Cardiac muscle cell (in vitro differentiated cells and primary cell): ENCODE data around the gene ARFIP1. TPM values are rescaled to one million over a fixed set of nuclear protein-coding genes. Genes with fewer than 3 reads are reported as not detected.

ENCODE experiments used
- DNase-seq, 2 donors: peaks; one replicate each; pipeline versions ENCODE4 v3.0.0 to v3.0.0-alpha.2; 2010 to 2017; ENCODE audit warnings: low read depth in 1 of 2, low spot score in 1 of 2
- H3K27ac ChIP-seq: fragments of 200-600 bp; sonication (generic); 2 replicates; pipeline ENCODE4 v1.5.1; 2016
- H3K27me3 ChIP-seq: fragments of 200-600 bp; sonication (generic); 2 replicates; pipeline ENCODE4 v1.6.0; 2016; ENCODE audit warnings: control low read depth
- H3K36me3 ChIP-seq: fragments of 200-600 bp; sonication (generic); 2 replicates; pipeline ENCODE4 v1.5.1; 2016; ENCODE audit warnings: control low read depth
- H3K4me1 ChIP-seq: fragments of 200-600 bp; sonication (generic); 2 replicates; pipeline ENCODE4 v1.8.1; 2017; ENCODE audit warnings: low read depth, mild to moderate bottlenecking, mixed run types
- H3K4me3 ChIP-seq: fragments of 200-600 bp; sonication (generic); 2 replicates; pipeline ENCODE4 v1.5.1; 2016; ENCODE audit warnings: mild to moderate bottlenecking
- H3K9me3 ChIP-seq: fragments of 200-600 bp; sonication (generic); 2 replicates; pipeline ENCODE4 v1.5.1; 2017; ENCODE audit warnings: low read depth, mild to moderate bottlenecking, control low read depth
- polyA plus RNA-seq: library from polyadenylated mRNA; unstranded; fragments of >200 nt; fragmentation: Nextera tagmentation; extraction: Ambion mirVana; gene quantifications from 2 replicates; pipeline ENCODE4 v1.2.1, GENCODE V29; 2016
- total RNA-seq: library from RNA; depleted of rRNA; stranded (reverse); fragments of >200 nt; gene quantifications from 2 replicates; pipeline ENCODE4 v1.2.3, GENCODE V29; 2016
- TF ChIP-seq, protein P1 (sequence below): IDR thresholded peaks from 2 replicates; pipeline ENCODE4 v1.5.1; 2012; ENCODE audit warnings: low read depth, mild to moderate bottlenecking, low read length

ARFIP1 gene
- total and polyA plus RNA-seq, 2 experiments from 2014 or later = 19.3 to 26.9 TPM

DNA sequence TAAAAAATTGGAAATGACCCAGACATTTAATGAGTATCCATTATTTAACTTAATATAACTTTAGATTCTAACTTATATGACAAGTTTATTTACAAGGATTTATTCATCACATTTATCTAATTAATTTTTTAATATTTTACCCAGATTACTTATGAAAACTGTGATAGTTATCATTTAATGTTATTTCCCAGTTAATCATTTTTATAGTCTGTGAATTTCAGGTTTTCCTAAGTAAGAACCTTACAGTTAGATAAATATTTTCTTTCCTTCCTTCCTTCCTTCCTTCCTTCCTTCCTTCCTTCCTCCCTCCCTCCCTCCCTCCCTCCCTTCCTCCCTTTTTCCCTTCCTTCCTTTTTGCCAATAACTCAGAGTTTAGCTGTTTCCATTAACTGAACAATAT, 141.5 kb downstream of the ARFIP1 start:
- H3K27ac ChIP-seq = no peak overlapping the region
- no peaks in the 10 kb centered on the region for H3K27me3 ChIP-seq
- H3K36me3 ChIP-seq = no peaks in the 10 kb centered on the region
- peaks cover 5% of the 10 kb centered on the region for H3K9me3 ChIP-seq
- DNase-seq = no peak
- TF ChIP-seq, protein P1, sequence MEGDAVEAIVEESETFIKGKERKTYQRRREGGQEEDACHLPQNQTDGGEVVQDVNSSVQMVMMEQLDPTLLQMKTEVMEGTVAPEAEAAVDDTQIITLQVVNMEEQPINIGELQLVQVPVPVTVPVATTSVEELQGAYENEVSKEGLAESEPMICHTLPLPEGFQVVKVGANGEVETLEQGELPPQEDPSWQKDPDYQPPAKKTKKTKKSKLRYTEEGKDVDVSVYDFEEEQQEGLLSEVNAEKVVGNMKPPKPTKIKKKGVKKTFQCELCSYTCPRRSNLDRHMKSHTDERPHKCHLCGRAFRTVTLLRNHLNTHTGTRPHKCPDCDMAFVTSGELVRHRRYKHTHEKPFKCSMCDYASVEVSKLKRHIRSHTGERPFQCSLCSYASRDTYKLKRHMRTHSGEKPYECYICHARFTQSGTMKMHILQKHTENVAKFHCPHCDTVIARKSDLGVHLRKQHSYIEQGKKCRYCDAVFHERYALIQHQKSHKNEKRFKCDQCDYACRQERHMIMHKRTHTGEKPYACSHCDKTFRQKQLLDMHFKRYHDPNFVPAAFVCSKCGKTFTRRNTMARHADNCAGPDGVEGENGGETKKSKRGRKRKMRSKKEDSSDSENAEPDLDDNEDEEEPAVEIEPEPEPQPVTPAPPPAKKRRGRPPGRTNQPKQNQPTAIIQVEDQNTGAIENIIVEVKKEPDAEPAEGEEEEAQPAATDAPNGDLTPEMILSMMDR = no peak
- no peak overlapping the region for H3K4me3 ChIP-seq
- no peaks in the 10 kb centered on the region for H3K4me1 ChIP-seq

DNA sequence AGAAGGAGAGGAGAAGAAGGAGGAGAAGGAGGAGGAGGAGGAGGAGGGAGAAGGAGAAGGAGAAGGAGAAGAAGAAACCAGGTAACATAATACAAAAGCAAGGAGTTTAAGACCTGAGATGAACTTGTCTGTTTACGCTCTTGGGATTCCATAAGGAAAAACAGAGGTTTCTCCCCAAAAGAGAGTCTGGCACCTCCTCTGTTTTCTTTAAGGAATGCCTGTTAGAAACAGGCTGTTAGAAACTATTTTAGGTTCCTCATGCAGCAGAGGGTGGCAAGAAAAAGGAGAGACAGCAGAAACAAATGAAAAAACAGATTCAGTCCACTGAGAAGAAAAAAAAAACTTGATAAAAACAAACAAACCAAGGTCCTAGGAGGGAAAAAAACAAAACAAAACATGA, 146.1 kb downstream of the ARFIP1 start:
- no peaks in the 10 kb centered on the region for H3K9me3 ChIP-seq
- H3K4me1 ChIP-seq = no peaks in the 10 kb centered on the region
- TF ChIP-seq, protein P1 = no peak
- H3K36me3 ChIP-seq = no peaks in the 10 kb centered on the region
- no peak for DNase-seq
- no peak overlapping the region for H3K4me3 ChIP-seq
- no peak overlapping the region for H3K27ac ChIP-seq
- no peaks in the 10 kb centered on the region for H3K27me3 ChIP-seq

DNA sequence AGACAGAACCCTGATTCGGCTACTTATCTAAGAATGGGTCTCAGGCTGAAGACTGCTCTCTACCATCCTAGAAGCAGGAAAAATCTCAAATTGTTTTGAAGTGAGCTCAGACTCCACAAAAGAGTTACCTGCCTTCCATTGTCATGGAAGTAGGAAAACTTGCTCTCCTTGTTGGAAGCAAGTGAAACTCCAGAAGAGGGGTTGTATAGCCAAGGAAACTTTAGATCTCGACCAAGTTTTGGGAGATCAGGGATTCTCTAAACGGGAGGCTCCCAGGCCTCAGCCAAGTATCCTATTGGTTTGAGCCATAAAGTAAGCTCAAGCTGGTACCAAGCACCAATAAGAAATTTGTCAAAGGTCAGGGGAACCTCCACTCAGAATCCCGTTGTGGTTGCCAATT, 147.2 kb downstream of the ARFIP1 start:
- no peak for DNase-seq
- H3K36me3 ChIP-seq = no peaks in the 10 kb centered on the region
- no peak overlapping the region for H3K4me3 ChIP-seq
- H3K27ac ChIP-seq = no peak overlapping the region
- no peaks in the 10 kb centered on the region for H3K27me3 ChIP-seq
- TF ChIP-seq, protein P1 = no peak
- H3K9me3 ChIP-seq = no peaks in the 10 kb centered on the region
- no peaks in the 10 kb centered on the region for H3K4me1 ChIP-seq

DNA sequence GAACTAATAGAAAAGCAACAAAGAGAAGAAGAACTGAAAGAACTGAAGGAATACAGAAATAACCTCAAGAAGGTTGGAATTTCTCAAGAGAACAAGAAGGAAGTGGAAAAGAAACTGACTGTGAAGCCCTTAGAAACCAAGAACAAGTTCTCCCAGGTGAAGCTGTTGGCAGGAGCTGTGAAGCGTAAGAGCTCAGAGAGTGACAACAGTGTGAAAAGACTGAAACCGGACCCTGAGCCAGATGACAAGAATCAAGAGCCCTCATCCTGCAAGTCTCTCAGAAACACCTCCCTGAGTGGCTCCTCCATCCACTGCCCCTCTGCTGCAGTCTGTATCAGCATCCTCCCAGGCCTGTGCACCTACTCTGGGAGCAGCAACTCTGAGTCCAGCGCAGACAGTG, 148.0 kb downstream of the ARFIP1 start:
- no peaks in the 10 kb centered on the region for H3K9me3 ChIP-seq
- no peaks in the 10 kb centered on the region for H3K4me1 ChIP-seq
- DNase-seq = no peak
- H3K27me3 ChIP-seq = peaks cover 4% of the 10 kb centered on the region
- H3K36me3 ChIP-seq = no peaks in the 10 kb centered on the region
- no peak overlapping the region for H3K27ac ChIP-seq
- H3K4me3 ChIP-seq = no peak overlapping the region
- TF ChIP-seq, protein P1 = no peak

DNA sequence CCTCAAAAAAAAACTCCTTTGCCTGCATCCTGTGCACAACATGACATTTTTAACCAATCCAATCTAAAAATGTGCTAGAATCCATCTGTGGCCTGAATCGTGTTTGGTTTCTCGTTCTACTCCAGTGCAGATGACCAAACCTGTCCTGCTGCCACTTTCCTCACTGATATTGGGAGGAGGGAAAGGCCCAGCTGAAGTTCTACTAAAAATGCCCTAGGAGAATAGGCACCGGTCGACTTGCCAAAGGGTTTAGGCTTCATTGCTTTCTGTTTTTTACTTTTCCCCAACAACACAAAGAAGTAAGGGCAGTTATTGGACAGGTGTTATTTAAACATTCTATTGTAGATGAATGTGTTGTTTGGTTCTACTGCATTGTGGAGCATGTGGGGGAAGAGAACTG, 148.5 kb downstream of the ARFIP1 start:
- no peaks in the 10 kb centered on the region for H3K9me3 ChIP-seq
- no peak for DNase-seq
- H3K27me3 ChIP-seq = peaks cover 10% of the 10 kb centered on the region
- no peaks in the 10 kb centered on the region for H3K36me3 ChIP-seq
- H3K27ac ChIP-seq = no peak overlapping the region
- no peak overlapping the region for H3K4me3 ChIP-seq
- H3K4me1 ChIP-seq = no peaks in the 10 kb centered on the region
- TF ChIP-seq, protein P1 = no peak

DNA sequence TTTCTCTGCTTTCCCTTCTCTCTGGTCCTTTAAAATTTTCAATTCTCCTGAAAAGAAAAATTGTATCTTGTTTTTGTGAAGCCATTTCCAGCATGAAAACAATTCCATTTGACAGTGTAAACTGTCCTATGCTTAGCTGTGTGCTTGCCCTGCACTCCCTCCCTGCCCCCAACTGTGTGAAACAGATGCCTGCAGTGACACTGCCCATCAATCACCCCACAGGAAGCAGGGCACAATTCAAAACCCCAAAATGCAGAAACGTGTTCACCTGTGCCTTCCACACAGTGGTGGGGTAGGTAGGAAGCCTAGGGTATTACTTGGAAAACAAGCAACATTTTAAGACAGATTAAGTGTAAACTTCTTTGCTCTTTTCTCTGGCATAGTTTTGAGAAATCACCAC, 150.1 kb downstream of the ARFIP1 start:
- no peak for DNase-seq
- TF ChIP-seq, protein P1 = no peak
- no peaks in the 10 kb centered on the region for H3K4me1 ChIP-seq

More for the DNA sequence above, 150.1 kb downstream of the ARFIP1 start:
- Histone ChIP-seq H3K36me3 (no peaks in the 10 kb centered on the region), H3K9me3 (no peaks in the 10 kb centered on the region), H3K27ac (no peak overlapping the region), H3K4me3 (no peak overlapping the region), H3K27me3 (peaks cover 26% of the 10 kb centered on the region)
